WI38 (cell line): ENCODE results near the gene DNM2.

Source experiments
- H3K4me3 ChIP-seq: 2 replicates; pipeline ENCODE4 v1.5.1; 2011; ENCODE audit warnings: low read depth, mild to moderate bottlenecking, control low read depth, low read length
- TF ChIP-seq, protein P1 (sequence below): IDR thresholded peaks from 2 replicates; pipeline ENCODE4 v1.5.1; 2012; ENCODE audit warnings: low read depth, mild to moderate bottlenecking, control low read depth, low read length

The DNM2 gene

DNA sequence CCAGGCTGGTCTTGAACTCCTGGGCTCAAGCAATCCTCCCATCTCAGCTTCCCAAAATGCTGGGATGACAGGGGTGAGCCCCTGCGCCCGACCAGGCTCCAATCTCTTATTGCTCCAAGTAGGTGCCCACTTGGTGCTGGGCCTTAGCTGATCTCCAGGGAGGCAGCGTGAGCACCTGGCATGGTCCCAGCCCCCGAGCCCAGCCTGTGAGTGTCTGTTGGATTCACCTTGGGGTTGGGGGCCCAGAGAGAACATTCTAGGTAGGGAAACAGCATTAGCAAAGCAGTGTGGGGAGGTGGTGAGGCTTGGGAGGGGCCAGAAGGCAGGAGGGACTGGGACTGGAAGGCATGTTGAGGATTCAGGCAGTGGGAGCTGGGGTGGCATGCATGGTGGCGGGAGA lies 45.5 kb downstream of the DNM2 start:
- TF ChIP-seq, protein P1, sequence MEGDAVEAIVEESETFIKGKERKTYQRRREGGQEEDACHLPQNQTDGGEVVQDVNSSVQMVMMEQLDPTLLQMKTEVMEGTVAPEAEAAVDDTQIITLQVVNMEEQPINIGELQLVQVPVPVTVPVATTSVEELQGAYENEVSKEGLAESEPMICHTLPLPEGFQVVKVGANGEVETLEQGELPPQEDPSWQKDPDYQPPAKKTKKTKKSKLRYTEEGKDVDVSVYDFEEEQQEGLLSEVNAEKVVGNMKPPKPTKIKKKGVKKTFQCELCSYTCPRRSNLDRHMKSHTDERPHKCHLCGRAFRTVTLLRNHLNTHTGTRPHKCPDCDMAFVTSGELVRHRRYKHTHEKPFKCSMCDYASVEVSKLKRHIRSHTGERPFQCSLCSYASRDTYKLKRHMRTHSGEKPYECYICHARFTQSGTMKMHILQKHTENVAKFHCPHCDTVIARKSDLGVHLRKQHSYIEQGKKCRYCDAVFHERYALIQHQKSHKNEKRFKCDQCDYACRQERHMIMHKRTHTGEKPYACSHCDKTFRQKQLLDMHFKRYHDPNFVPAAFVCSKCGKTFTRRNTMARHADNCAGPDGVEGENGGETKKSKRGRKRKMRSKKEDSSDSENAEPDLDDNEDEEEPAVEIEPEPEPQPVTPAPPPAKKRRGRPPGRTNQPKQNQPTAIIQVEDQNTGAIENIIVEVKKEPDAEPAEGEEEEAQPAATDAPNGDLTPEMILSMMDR: no peak
- H3K4me3 ChIP-seq: no peak overlapping the region

DNA sequence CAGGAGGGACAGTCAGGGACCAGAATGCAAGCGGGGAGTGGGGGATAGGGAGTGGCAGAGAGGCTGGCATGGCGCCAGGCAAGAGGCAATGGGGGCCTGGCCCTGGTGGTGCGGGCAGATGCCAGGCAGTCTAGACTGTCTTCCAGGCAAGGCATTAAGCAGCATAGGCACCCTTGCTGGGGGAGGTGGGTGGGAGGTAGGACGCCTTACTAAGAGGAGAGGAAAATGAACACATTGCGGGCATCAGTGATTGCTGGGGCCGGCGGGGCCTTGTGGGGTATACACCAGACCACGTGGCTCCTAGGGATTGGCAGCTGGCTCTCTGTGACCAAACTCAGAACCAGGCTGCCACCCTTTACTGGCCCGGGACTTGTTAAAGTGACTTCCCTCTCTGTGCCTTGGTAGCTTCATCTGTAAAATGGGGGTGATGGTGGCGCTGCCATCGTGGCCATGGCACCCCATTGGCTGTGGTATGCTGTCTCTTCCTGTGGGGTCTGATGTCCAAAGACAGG lies 46.0 kb downstream of the DNM2 start:
- no peak overlapping the region for H3K4me3 ChIP-seq
- TF ChIP-seq, protein P1: no peak

DNA sequence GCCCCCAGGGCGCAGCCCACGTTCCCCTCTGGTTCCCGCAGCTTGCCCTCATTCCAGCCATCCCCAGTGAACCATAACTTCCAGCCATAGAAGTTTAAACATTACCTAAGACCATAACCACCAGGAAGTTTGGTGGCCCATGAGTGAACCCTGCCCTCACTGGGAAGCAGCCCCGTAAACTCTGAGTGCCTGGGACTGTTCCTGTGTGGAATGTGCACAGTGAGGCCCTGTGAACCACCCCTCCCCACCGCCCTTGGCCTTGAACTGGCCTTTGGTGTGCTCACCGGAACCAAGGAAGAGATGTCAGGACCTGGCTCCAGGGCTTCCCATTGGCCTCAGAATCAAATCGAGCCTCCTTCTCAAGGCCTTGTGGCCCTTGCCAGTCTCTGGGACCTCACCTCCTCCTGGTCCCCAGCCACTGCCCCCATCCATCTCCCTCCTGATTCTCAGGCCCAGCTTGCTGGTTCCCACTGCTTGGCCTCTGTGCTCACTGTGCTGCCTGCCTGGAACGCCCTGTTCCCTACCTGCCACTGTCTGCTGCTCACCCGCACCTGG lies 46.5 kb downstream of the DNM2 start:
- TF ChIP-seq, protein P1: no peak

DNA sequence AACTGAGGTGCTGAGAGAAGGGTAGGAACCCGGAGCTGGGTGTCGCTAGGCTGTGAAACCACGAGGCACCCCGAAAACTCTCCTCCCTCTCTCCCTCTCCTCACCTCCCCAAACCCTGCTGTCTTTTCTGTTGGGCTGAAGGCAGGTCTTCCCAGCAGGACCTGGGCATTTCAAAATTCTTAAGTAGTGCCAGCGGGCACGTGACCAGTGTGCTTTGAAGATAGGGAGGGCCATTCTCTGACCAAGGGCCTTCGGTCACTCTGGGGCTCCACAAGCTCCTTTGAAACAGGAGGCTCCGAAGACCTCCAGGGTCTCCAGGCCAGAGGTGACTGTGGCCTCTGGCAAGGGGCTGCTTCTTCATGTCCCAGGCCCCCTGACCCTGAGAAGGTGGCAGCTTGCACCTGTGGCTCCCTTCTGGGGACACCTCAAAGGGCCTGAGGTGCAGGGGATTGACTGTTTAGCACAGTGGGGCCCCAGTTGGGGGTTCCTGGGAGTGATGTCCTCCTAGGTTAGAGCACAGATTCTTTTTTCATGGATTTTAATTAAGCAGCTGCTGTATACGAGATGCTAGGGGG lies 48.3 kb downstream of the DNM2 start:
- no peak overlapping the region for H3K4me3 ChIP-seq
- TF ChIP-seq, protein P1: no peak

More for the DNA sequence above, 46.5 kb downstream of the DNM2 start:
- no peak overlapping the region for H3K4me3 ChIP-seq

DNA sequence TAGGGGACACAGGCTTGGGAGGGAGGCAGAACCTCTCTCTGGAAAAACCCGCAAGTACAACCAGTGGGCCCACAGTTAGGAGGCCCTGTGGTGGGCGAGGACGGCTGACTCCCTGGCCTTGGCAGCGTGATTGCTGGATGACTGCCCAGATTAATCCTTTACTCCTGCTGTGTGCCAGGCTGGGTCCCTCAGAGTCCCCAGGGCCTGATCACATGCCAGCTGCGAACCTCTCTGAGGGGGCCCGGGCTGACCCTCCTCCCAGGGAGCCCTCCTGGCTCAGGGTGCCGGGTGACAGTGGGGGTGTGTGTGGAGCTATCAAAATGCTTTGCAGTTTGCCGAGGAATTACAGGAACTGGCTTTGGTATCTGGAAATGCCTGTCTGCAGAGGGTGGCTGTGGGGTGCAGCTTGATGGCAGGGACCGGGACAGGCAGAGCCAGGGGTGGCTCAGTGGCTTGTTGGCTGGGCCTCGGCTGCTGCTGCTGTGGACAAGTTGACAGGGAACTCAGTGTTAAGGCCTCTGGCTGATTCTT lies 48.9 kb downstream of the DNM2 start:
- no peak overlapping the region for H3K4me3 ChIP-seq
- TF ChIP-seq, protein P1: no peak

DNA sequence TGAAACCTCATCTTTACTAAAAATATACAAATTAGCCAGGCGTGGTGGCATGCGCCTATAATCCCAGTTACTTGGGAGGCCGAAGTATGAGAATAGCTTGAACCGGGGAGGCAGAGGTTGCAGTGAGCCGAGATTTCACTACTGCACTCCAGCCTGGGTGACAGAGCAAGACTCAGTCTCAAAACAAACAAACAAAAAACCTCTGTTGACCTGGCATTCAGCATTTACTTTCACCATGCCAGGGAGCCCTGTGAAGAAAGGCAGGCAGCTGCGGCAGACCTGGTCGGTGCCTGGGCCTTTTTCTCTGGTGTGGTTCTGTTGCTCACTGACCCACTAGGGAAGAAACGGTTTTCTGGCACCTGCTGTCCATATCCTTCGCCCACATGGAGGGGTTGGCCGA lies 49.8 kb downstream of the DNM2 start:
- TF ChIP-seq, protein P1: no peak
- H3K4me3 ChIP-seq: no peak overlapping the region

DNA sequence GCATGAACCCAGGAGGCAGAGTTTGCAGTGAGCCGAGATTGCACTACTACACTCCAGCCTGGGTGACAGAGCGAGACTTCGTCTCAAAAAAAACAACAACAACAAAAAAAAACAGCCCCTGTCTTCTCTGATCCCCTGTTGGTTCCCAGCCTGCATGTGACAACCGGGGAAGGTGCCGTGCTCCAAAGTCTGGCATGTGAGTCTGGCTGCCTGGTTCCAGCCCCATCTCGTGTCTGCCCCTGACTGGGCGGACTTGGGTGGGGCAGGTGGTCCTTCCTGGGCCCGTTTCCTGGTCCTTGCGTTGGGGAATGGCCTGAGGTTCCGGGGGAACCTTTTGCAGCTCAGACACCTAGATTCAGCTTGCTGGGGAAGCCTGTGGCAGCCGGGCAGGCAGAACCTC lies 50.5 kb downstream of the DNM2 start:
- H3K4me3 ChIP-seq: no peak overlapping the region
- TF ChIP-seq, protein P1: no peak
